GM18507 (cell line): ENCODE measurements around the gene CABP1.

Experiments used
- DNase-seq: peaks from one replicate; pipeline ENCODE4 v3.0.0; 2011; ENCODE audit warnings: low read depth; ENCODE audit not compliant: insufficient read length; ENCODE audit errors: extremely low spot score
- FAIRE-seq: peaks from 2 replicates; lab custom pipeline; 2011; peaks lifted over from hg19 to GRCh38; lab: Jason Lieb, UNC

Gene CABP1

DNA sequence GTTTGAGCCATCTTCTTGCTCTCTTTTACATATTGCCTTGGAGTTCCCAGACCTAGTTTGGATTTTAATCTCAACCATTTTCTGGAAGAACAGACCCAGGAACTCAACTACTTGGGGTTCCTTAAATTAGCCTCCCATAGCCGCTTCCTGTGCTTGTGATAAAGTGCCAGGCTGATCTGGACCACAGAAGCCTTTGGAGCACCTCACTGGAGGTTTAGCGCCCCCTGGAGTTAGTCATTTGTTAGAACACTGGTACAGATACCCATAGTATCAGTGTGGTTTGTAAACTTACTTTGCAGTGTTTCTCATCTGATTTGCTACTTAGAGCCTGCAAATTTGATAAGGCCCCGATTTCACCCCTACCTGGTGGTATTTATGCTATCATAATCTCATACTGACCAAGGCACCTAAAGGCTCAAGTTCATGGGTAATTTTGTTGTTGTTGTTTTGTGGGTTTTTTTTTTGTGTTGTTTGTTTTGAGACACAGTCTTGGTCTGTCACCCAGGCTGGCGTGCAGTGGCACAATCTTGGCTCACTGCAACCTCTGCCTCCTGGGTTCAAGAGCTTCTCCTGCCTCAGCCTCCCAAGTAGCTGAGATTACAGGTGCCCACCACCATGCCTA lies 73.5 kb downstream of the CABP1 start:
- FAIRE-seq (peak; percentile 79), DNase-seq (peak; percentile 51)
